ENCODE data around the gene CREB5. TPM values are rescaled to one million over a fixed set of nuclear protein-coding genes. Genes with fewer than 3 reads are reported as not detected.

CREB5 gene
- total RNA-seq (2014; rRNA removed; shearing (Covaris generic)) = 3.0 and 4.7 TPM in 2 replicates

GRCh38 chr7:28411876-28412662 is at the start of gene CREB5:
Gene CREB5, plus strand, starts transcription at chr7:28412518. Its CDS starts 397 bp downstream, at chr7:28412915.

Other genes with a start within 250 kb of the CREB5 start
- gene JAZF1, start 231.7 kb upstream of the CREB5 start, total RNA-seq (2014; rRNA removed; shearing (Covaris generic)) = 0.93 and 1.8 TPM in 2 replicates

All from A375 (cell line).